Hepatocyte (in vitro differentiated cells): Measurements from ENCODE around the gene MITF. TPM values are rescaled to one million over a fixed set of nuclear protein-coding genes. Genes with fewer than 3 reads are reported as not detected.

Experiments
- DNase-seq: peaks from one replicate; pipeline ENCODE4 v3.0.0-alpha.2; 2016; ENCODE audit warnings: low spot score
- H2AFZ ChIP-seq: fragments of 200-600 bp; sonication (generic); 2 replicates; pipeline ENCODE4 v1.6.0; 2016; ENCODE audit warnings: antibody characterized with exemption, mild to moderate bottlenecking
- H3K27ac ChIP-seq: fragments of 200-600 bp; sonication (generic); 2 replicates; pipeline ENCODE4 v1.5.1; 2016; ENCODE audit warnings: mild to moderate bottlenecking
- H3K27me3 ChIP-seq: fragments of 200-600 bp; sonication (generic); 2 replicates; pipeline ENCODE4 v1.6.1; 2016
- H3K36me3 ChIP-seq: fragments of 200-600 bp; sonication (generic); replicated peaks from 2 replicates; pipeline ENCODE4 v1.5.1; 2016; ENCODE audit warnings: low read depth; ENCODE audit not compliant: insufficient read depth
- H3K4me1 ChIP-seq: fragments of 200-600 bp; sonication (generic); 2 replicates; pipeline ENCODE4 v1.5.1; 2016; ENCODE audit warnings: mild to moderate bottlenecking, moderate library complexity; ENCODE audit not compliant: insufficient read depth
- H3K4me2 ChIP-seq: fragments of 200-600 bp; sonication (generic); 2 replicates; pipeline ENCODE4 v1.6.0; 2016
- H3K4me3 ChIP-seq: fragments of 200-600 bp; sonication (generic); 2 replicates; pipeline ENCODE4 v1.5.1; 2016; ENCODE audit warnings: mild to moderate bottlenecking
- H3K79me2 ChIP-seq: fragments of 200-600 bp; sonication (generic); 2 replicates; pipeline ENCODE4 v1.6.0; 2017; ENCODE audit warnings: mild to moderate bottlenecking
- H3K9me2 ChIP-seq: fragments of 200-600 bp; sonication (generic); replicated peaks from 2 replicates; pipeline ENCODE4 v1.6.0; 2017; ENCODE audit warnings: mild to moderate bottlenecking; ENCODE audit not compliant: insufficient read depth
- H3K9me3 ChIP-seq: fragments of 200-600 bp; sonication (generic); 2 replicates; pipeline ENCODE4 v1.5.1; 2016; ENCODE audit warnings: low read depth, mild to moderate bottlenecking
- H4K20me1 ChIP-seq: fragments of 200-600 bp; sonication (generic); 2 replicates; pipeline ENCODE4 v1.6.0; 2016; ENCODE audit warnings: mild to moderate bottlenecking; ENCODE audit not compliant: insufficient read depth, poor library complexity, severe bottlenecking
- CTCF ChIP-seq: fragments of 200-600 bp; sonication (generic); IDR thresholded peaks from 2 replicates; pipeline ENCODE4 v1.5.1; 2016; ENCODE audit warnings: antibody characterized with exemption, mild to moderate bottlenecking; ENCODE audit not compliant: poor library complexity
- EZH2 ChIP-seq: fragments of 200-600 bp; sonication (generic); IDR thresholded peaks from 2 replicates; pipeline ENCODE4 v1.6.1; 2016; ENCODE audit warnings: antibody characterized with exemption, mild to moderate bottlenecking, borderline replicate concordance
- EZH2phosphoT487 ChIP-seq: fragments of 200-600 bp; sonication (generic); IDR thresholded peaks from one replicate; pipeline ENCODE4 v1.6.1; 2018; ENCODE audit warnings: antibody characterized with exemption, mild to moderate bottlenecking, low read depth, moderate library complexity; ENCODE audit not compliant: unreplicated experiment, severe bottlenecking
- WGBS: methylation state at CpG from one replicate; pipeline ENCODE4 v1.1.6; 2016; ENCODE audit warnings: low lambda C conversion rate; ENCODE audit errors: missing lambda C conversion rate; 5-methylcytosine and 5-hydroxymethylcytosine counted together
- polyA plus RNA-seq: library from polyadenylated mRNA; unstranded; fragments of >200 nt; fragmentation: Nextera tagmentation; extraction: Ambion mirVana; gene quantifications from 2 replicates; pipeline ENCODE4 v1.2.1, GENCODE V29; 2016
- total RNA-seq: library from RNA; depleted of rRNA; stranded (reverse); fragments of >200 nt; gene quantifications from 2 replicates; pipeline ENCODE4 v1.2.3, GENCODE V29; 2014

The MITF gene
- total and polyA plus RNA-seq, 2 experiments from 2014 or later: 7.1 to 14.2 TPM

GRCh38 chr3:69737392-69737791, 1.9 kb upstream of the MITF start:
- no peak overlapping the region for H3K4me3 ChIP-seq
- DNase-seq: no peak
- no peak overlapping the region for H2AFZ ChIP-seq
- no peaks in the 10 kb centered on the region for H3K9me2 ChIP-seq
- H3K4me2 ChIP-seq: no peak overlapping the region
- no peaks in the 10 kb centered on the region for H4K20me1 ChIP-seq
- H3K27me3 ChIP-seq: peaks cover 4% of the 10 kb centered on the region
- no peak overlapping the region for H3K27ac ChIP-seq
- WGBS: 56% methylated on average over 3 of the region's 3 CpGs
- H3K9me3 ChIP-seq: no peaks in the 10 kb centered on the region
- no peaks in the 10 kb centered on the region for H3K79me2 ChIP-seq
- peaks cover 9% of the 10 kb centered on the region for H3K4me1 ChIP-seq
- H3K36me3 ChIP-seq: no peaks in the 10 kb centered on the region
- TF ChIP-seq CTCF (no peak), EZH2phosphoT487 (no peak), EZH2 (no peak)

- Histone ChIP-seq H3K9me2 (no peaks in the 10 kb centered on the region), H3K36me3 (no peaks in the 10 kb centered on the region), H2AFZ (peak overlapping the region; percentile 79), H4K20me1 (no peaks in the 10 kb centered on the region), H3K4me1 (peaks cover 9% of the 10 kb centered on the region), H3K9me3 (no peaks in the 10 kb centered on the region), H3K27me3 (peaks cover 4% of the 10 kb centered on the region), H3K4me2 (peak overlapping the region; percentile 87), H3K4me3 (peak overlapping the region; percentile 70), H3K27ac (peak overlapping the region; percentile 3), H3K79me2 (no peaks in the 10 kb centered on the region)
- 2% methylated on average over 4 of the region's 4 CpGs for WGBS
- DNase-seq: no peak
- TF ChIP-seq EZH2phosphoT487 (no peak), CTCF (no peak), EZH2 (no peak)
These were observed 949 bp upstream of the MITF start for GRCh38 chr3:69738315-69738714.

GRCh38 chr3:69738859-69739203, 433 bp upstream of the MITF start:
- WGBS: under 1% methylated on average over 12 of the region's 12 CpGs
- Histone ChIP-seq H3K9me3 (no peaks in the 10 kb centered on the region), H3K27ac (peak overlapping the region; percentile 3)

More at GRCh38 chr3:69738859-69739203, 433 bp upstream of the MITF start:
- no peaks in the 10 kb centered on the region for H4K20me1 ChIP-seq
- peaks cover 9% of the 10 kb centered on the region for H3K4me1 ChIP-seq
- peaks cover 4% of the 10 kb centered on the region for H3K27me3 ChIP-seq
- no peak for DNase-seq
- H3K36me3 ChIP-seq: no peaks in the 10 kb centered on the region
- H3K4me3 ChIP-seq: peak overlapping the region; percentile 70
- H3K4me2 ChIP-seq: peak overlapping the region; percentile 87
- peaks cover 3% of the 10 kb centered on the region for H3K79me2 ChIP-seq
- H3K9me2 ChIP-seq: no peaks in the 10 kb centered on the region
- TF ChIP-seq EZH2 (no peak), CTCF (no peak), EZH2phosphoT487 (no peak)
- peak overlapping the region; percentile 79 for H2AFZ ChIP-seq
